Transverse colon (tissue), 4 donors: ENCODE results near the gene KLRG1.

Source experiments
- CTCF ChIP-seq, 5 experiments: fragments of 200-600 bp in 3 of 5; fragments of 450-650 bp in 2 of 5; sonication (generic) in 3 of 5; IDR thresholded peaks; 1 replicate in 2 of 5; 2 replicates in 3 of 5; pipeline ENCODE4 v1.5.1; 2016 to 2017; ENCODE audit warnings: antibody characterized with exemption in 5 of 5, inconsistent platforms in 3 of 5, mild to moderate bottlenecking in 2 of 5, moderate library complexity in 1 of 5
- EP300 ChIP-seq: sonication (generic); formaldehyde crosslinking; IDR thresholded peaks from one replicate; pipeline ENCODE4 v1.6.1; 2017; ENCODE audit warnings: antibody characterized with exemption, low read depth
- POLR2A ChIP-seq: fragments of 450-650 bp; IDR thresholded peaks from one replicate; pipeline ENCODE4 v1.6.1; 2016; ENCODE audit warnings: antibody characterized with exemption, mild to moderate bottlenecking, moderate library complexity
- POLR2AphosphoS5 ChIP-seq, 3 donors: sonication (generic); formaldehyde crosslinking; IDR thresholded peaks; one replicate each; pipeline ENCODE4 v1.6.1; 2016; ENCODE audit warnings: antibody characterized with exemption in 3 of 3

- TF ChIP-seq CTCF (IDR thresholded peaks at IDR 0.05) (no peak), POLR2AphosphoS5 (IDR thresholded peaks at IDR 0.05) (no peak), POLR2A (no peak), EP300 (no peak)
Observed at GRCh38 chr12:8960176-8960575, 29.2 kb upstream of the KLRG1 start.
